ENCODE data around the gene TSPAN18. TPM values are rescaled to one million over a fixed set of nuclear protein-coding genes. Genes with fewer than 3 reads are reported as not detected.

The TSPAN18 gene
- total and polyA plus RNA-seq, 2 of the 8 experiments (the other 6 are each of a cell fraction or from before 2014, with no cell fraction given), result 5.2 to 10.2 TPM

DNA sequence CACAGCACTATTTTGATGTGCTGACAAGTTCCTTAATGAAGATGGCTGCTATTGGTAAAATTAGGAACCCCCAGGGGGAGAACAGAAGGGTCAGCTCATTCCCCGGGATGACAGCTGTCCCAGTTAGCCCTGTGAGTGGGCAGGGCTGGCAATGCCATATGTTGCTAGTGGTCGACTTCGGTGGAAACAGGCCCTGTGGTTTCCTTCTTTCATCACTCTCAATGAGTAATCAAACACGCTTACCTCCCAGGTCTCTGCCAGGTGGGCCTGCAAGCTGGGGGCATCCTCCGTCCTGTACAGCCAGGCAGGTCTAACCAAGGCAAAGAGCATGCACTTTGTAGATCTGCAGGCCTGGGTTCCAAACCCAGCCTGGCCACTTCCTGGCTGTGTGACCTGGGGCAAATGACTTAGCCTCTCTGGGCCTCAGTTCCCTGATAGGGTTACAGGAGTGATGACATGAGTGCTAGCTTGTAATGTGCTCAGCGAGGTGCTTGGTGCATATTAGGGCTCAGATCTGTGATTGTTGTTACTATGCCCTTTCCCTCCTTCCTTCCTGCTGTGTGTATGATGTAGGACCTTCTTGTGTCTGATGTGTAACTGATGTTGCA lies 85.2 kb downstream of the TSPAN18 start (continued):
- TF ChIP-seq CHD7 (IDR thresholded peaks at IDR 0.05; ENCODE audit: insufficient replicate concordance, low read length) (no peak), POLR2AphosphoS5 (IDR thresholded peaks at IDR 0.05; ENCODE audit: low read depth, low read length) (no peak), CTBP2 (IDR thresholded peaks at IDR 0.05; ENCODE audit: borderline replicate concordance, insufficient read depth, insufficient read length, low read length) (no peak), SP4 (IDR thresholded peaks at IDR 0.05; ENCODE audit: low read length) (no peak), TEAD4 (IDR thresholded peaks at IDR 0.05; ENCODE audit: low read depth, low read length) (no peak), RXRA (IDR thresholded peaks at IDR 0.05; ENCODE audit: insufficient read depth, low read depth, low read length) (no peak), CHD1 (IDR thresholded peaks at IDR 0.05; ENCODE audit: low read depth, low read length) (no peak), SIN3A (conservative IDR thresholded peaks at IDR 0.05 in 1 of 2, IDR thresholded peaks at IDR 0.05 in 1 of 2; ENCODE audit: low read depth in 1 of 2, low read length in 2 of 2) (no peak), EGR1 (IDR thresholded peaks at IDR 0.05; ENCODE audit: borderline replicate concordance, low read depth, low read length) (no peak)
- TF ChIP-seq, protein P1, sequence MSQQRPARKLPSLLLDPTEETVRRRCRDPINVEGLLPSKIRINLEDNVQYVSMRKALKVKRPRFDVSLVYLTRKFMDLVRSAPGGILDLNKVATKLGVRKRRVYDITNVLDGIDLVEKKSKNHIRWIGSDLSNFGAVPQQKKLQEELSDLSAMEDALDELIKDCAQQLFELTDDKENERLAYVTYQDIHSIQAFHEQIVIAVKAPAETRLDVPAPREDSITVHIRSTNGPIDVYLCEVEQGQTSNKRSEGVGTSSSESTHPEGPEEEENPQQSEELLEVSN (IDR thresholded peaks at IDR 0.05), result no peak
